ELF-1 (cell line): Measurements from ENCODE around the gene GAGE12C.
"Not testable (repeated sequence)": the region's sequence is repeated elsewhere in the genome, so short reads cannot be mapped to it uniquely, and the experiment has no call there.

Source experiments
- DNase-seq: peaks from one replicate; pipeline ENCODE4 v3.0.0-alpha.2; 2016; ENCODE audit warnings: low read depth, low spot score

GAGE12C gene

GRCh38 chrX:49531877-49532276, at the start of gene GAGE12C:
TSS of gene GAGE12C (plus strand) at chrX:49532177. CDS start at chrX:49533332, 1,155 bp downstream.
- not testable (repeated sequence) for DNase-seq

DNA sequence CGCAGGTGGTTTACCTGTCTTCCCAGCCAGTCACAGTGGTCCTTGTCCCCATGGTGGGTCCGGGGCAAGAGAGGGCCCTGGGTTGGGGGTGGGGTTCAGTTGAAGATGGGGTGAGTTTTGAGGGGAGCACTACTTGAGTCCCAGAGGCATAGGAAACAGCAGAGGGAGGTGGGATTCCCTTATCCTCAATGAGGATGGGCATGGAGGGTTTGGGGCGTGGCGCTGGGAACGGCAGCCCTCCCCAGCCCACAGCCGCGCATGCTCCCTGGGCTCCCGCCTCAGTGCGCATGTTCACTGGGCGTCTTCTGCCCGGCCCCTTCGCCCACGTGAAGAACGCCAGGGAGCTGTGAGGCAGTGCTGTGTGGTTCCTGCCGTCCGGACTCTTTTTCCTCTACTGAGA, 9.5 kb downstream of the GAGE12C start, which contains the start of gene GAGE12D:
Gene GAGE12D, plus strand, starts transcription at position 301 of the 400 bp plus-strand sequence. CDS start 1,155 bp downstream, outside the sequence.
- DNase-seq, result not testable (repeated sequence)

DNA sequence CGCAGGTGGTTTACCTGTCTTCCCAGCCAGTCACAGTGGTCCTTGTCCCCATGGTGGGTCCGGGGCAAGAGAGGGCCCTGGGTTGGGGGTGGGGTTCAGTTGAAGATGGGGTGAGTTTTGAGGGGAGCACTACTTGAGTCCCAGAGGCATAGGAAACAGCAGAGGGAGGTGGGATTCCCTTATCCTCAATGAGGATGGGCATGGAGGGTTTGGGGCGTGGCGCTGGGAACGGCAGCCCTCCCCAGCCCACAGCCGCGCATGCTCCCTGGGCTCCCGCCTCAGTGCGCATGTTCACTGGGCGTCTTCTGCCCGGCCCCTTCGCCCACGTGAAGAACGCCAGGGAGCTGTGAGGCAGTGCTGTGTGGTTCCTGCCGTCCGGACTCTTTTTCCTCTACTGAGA, 19.0 kb downstream of the GAGE12C start, which contains the start of gene GAGE12E:
Gene GAGE12E, plus strand, starts transcription at position 301 of the 400 bp plus-strand sequence. CDS start 1,155 bp downstream, outside the sequence.
- not testable (repeated sequence) for DNase-seq

DNA sequence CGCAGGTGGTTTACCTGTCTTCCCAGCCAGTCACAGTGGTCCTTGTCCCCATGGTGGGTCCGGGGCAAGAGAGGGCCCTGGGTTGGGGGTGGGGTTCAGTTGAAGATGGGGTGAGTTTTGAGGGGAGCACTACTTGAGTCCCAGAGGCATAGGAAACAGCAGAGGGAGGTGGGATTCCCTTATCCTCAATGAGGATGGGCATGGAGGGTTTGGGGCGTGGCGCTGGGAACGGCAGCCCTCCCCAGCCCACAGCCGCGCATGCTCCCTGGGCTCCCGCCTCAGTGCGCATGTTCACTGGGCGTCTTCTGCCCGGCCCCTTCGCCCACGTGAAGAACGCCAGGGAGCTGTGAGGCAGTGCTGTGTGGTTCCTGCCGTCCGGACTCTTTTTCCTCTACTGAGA, 28.6 kb downstream of the GAGE12C start, which contains the start of gene GAGE12F:
Gene GAGE12F, plus strand, starts transcription at position 301 of the 400 bp plus-strand sequence. CDS start 1,155 bp downstream, outside the sequence.
- DNase-seq, result not testable (repeated sequence)

GRCh38 chrX:49568728-49569127, 36.8 kb downstream of the GAGE12C start:
- DNase-seq, result not testable (repeated sequence)

DNA sequence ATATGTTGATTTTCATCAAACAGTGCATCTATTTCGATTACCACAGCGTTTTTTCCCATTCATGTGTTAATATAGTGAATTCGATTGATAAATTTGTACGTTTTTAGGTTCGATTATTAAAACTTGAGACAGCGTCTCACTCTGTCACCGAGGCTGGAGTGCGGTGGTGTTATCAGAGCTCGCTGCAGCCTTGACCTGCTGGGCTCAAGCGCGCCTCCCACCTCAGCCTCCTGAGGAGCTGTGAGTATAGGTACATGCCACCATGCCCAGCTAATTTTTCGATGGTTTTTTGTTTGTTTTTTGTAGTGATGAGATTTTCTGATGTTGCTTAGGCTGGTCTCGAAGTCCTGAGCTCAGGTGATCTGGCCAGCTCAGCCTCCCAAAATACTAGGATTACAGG, 37.2 kb downstream of the GAGE12C start:
- DNase-seq, result not testable (repeated sequence)

DNA sequence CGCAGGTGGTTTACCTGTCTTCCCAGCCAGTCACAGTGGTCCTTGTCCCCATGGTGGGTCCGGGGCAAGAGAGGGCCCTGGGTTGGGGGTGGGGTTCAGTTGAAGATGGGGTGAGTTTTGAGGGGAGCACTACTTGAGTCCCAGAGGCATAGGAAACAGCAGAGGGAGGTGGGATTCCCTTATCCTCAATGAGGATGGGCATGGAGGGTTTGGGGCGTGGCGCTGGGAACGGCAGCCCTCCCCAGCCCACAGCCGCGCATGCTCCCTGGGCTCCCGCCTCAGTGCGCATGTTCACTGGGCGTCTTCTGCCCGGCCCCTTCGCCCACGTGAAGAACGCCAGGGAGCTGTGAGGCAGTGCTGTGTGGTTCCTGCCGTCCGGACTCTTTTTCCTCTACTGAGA, 38.1 kb downstream of the GAGE12C start, which contains the start of gene GAGE12G:
Gene GAGE12G, plus strand, starts transcription at position 301 of the 400 bp plus-strand sequence. CDS start 1,155 bp downstream, outside the sequence.
- DNase-seq, result not testable (repeated sequence)

GRCh38 chrX:49579649-49580048, 47.7 kb downstream of the GAGE12C start, which contains the start of gene GAGE12H:
TSS of gene GAGE12H (plus strand) at chrX:49579949. CDS start at chrX:49581104, 1,155 bp downstream.
- not testable (repeated sequence) for DNase-seq
